ENCODE measurements around the gene MADCAM1.

Gene MADCAM1

GRCh38 chr19:472005-472858 lies 24.1 kb upstream of the MADCAM1 start:
- ATAC-seq (ENCODE audit: low read depth) (no peak), DNase-seq (ENCODE audit: low spot score) (no peak)

GRCh38 chr19:474126-475078 lies 21.9 kb upstream of the MADCAM1 start:
- Histone ChIP-seq H3K27me3 (ENCODE audit: insufficient read depth, poor library complexity, severe bottlenecking) (no peaks in the 10 kb centered on the region), H3K36me3 (ENCODE audit: low read depth) (no peaks in the 10 kb centered on the region), H3K4me1 (ENCODE audit: insufficient read depth, poor library complexity, severe bottlenecking) (no peaks in the 10 kb centered on the region), H3K4me3 (ENCODE audit: severe bottlenecking) (no peak overlapping the region), H3K27ac (ENCODE audit: poor library complexity, severe bottlenecking) (no peak overlapping the region), H3K9me3 (ENCODE audit: severe bottlenecking) (no peaks in the 10 kb centered on the region)
- ATAC-seq (ENCODE audit: low read depth): no peak
- TF ChIP-seq CTCF (IDR thresholded peaks at IDR 0.05; ENCODE audit: poor library complexity, severe bottlenecking): no peak
- no peak for DNase-seq (ENCODE audit: low spot score)

More at GRCh38 chr19:472005-472858, 24.1 kb upstream of the MADCAM1 start:
- TF ChIP-seq CTCF (IDR thresholded peaks at IDR 0.05; ENCODE audit: poor library complexity, severe bottlenecking): no peak
- no peaks in the 10 kb centered on the region for H3K9me3 ChIP-seq (ENCODE audit: severe bottlenecking)
- H3K4me3 ChIP-seq (ENCODE audit: severe bottlenecking): no peak overlapping the region
- no peaks in the 10 kb centered on the region for H3K4me1 ChIP-seq (ENCODE audit: insufficient read depth, poor library complexity, severe bottlenecking)
- no peak overlapping the region for H3K27ac ChIP-seq (ENCODE audit: poor library complexity, severe bottlenecking)
- H3K36me3 ChIP-seq (ENCODE audit: low read depth): no peaks in the 10 kb centered on the region
- no peaks in the 10 kb centered on the region for H3K27me3 ChIP-seq (ENCODE audit: insufficient read depth, poor library complexity, severe bottlenecking)

GRCh38 chr19:475360-475759 lies 20.9 kb upstream of the MADCAM1 start:
- TF ChIP-seq CTCF (IDR thresholded peaks at IDR 0.05; ENCODE audit: poor library complexity, severe bottlenecking): no peak
- no peak for DNase-seq (ENCODE audit: low spot score)
- Histone ChIP-seq H3K9me3 (ENCODE audit: severe bottlenecking) (no peaks in the 10 kb centered on the region), H3K27me3 (ENCODE audit: insufficient read depth, poor library complexity, severe bottlenecking) (no peaks in the 10 kb centered on the region), H3K27ac (ENCODE audit: poor library complexity, severe bottlenecking) (no peak overlapping the region), H3K4me3 (ENCODE audit: severe bottlenecking) (no peak overlapping the region), H3K4me1 (ENCODE audit: insufficient read depth, poor library complexity, severe bottlenecking) (no peaks in the 10 kb centered on the region), H3K36me3 (ENCODE audit: low read depth) (no peaks in the 10 kb centered on the region)
- ATAC-seq (ENCODE audit: low read depth): no peak

- no peaks in the 10 kb centered on the region for H3K4me1 ChIP-seq (ENCODE audit: insufficient read depth, poor library complexity, severe bottlenecking)
- ATAC-seq (ENCODE audit: low read depth) (no peak), DNase-seq (ENCODE audit: low spot score) (no peak)
- H3K27me3 ChIP-seq (ENCODE audit: insufficient read depth, poor library complexity, severe bottlenecking): no peaks in the 10 kb centered on the region
- no peak overlapping the region for H3K4me3 ChIP-seq (ENCODE audit: severe bottlenecking)
- no peak for TF ChIP-seq CTCF (IDR thresholded peaks at IDR 0.05; ENCODE audit: poor library complexity, severe bottlenecking)
- H3K36me3 ChIP-seq (ENCODE audit: low read depth): no peaks in the 10 kb centered on the region
- H3K9me3 ChIP-seq (ENCODE audit: severe bottlenecking): no peaks in the 10 kb centered on the region
- no peak overlapping the region for H3K27ac ChIP-seq (ENCODE audit: poor library complexity, severe bottlenecking)
Measured at GRCh38 chr19:478236-478903, 17.9 kb upstream of the MADCAM1 start.

Data from RWPE2 (cell line).